ACHN (cell line): ENCODE measurements around the gene ZNF217.
"Not testable (repeated sequence)": the region's sequence is repeated elsewhere in the genome, so short reads cannot be mapped to it uniquely, and the experiment has no call there.

ENCODE experiments used
- DNase-seq: peaks from one replicate; pipeline ENCODE4 v3.0.0-alpha.2; 2015
- in situ Hi-C: cut with HindIII; loops from 2 replicates; pipeline ENCODE4 v1.10.0; 2017; ENCODE audit warnings: low sequenced_read_pairs, low pct_ligation_motif_present, low pct_unique_long_range_greater_than_20kb

The ZNF217 gene

GRCh38 chr20:53589321-53590065, 4.1 kb downstream of the ZNF217 start:
- in situ Hi-C loops, DNase-seq: not testable (repeated sequence)

GRCh38 chr20:53587157-53587703, 6.4 kb downstream of the ZNF217 start:
- DNase-seq, in situ Hi-C loops: not testable (repeated sequence)

DNA sequence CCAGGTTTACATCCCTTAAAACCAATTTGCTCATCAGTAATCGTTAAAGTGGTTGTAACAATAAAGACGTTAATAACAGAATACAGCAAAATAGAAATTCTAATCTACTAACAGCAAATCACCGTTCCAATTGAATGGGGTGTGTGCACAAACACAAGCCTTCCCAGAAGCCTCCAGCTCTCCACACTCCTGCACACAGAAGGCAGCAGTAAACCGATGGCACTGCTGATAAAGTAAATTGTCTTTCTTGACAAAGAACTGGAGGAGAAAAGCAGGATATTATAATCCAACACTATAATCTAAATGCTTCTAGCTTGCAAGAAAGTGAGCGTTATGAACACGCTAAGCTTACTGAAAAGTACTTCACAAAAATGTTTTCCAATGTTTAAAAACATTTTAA, 7.0 kb downstream of the ZNF217 start:
- in situ Hi-C loops = no loop called here
- DNase-seq = no peak

DNA sequence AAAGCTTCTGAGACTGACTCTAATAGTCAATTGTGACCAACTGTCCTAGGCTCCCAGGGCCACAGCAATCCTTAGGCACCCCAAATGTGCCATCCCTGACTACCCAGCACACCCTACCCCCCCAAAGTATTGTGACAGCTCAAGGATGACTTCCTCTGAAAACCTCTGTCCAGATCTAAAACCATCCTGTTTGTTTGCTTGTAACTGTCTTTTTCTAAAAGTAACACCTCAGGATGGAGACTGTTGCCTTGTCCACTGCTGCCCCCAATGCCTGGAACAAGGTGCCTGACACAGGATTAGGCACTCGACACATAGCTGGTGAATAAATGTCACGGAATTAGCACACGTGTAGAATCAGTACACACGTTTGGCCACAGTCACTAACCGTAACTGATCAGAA, 7.7 kb downstream of the ZNF217 start:
- DNase-seq, in situ Hi-C loops: not testable (repeated sequence)

- in situ Hi-C loops, DNase-seq: not testable (repeated sequence)
Measured at GRCh38 chr20:53585004-53585569, 8.6 kb downstream of the ZNF217 start.

DNA sequence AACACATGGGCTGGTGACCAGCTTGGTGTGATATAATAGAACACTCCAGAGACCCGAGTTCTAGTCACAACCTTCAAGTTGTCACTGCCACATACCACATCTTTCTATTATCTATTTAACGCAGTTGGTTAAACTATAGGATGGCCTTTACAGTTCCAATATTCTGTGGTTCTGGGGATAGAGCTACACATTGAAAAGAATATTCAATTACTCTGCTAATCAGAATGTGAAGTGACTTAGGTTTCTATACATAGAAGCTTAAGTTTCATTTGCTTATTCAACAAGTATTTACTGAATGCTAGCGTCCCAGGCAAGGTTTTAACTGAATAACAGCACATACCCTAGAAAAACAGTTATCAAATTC, 9.1 kb downstream of the ZNF217 start:
- in situ Hi-C loops, DNase-seq: not testable (repeated sequence)

- DNase-seq, in situ Hi-C loops: not testable (repeated sequence)
Measured at GRCh38 chr20:53583660-53584549, 9.7 kb downstream of the ZNF217 start.

- in situ Hi-C loops = no loop called here
- DNase-seq = peak; percentile 55
Measured at GRCh38 chr20:53582574-53583351, 10.9 kb downstream of the ZNF217 start.

DNA sequence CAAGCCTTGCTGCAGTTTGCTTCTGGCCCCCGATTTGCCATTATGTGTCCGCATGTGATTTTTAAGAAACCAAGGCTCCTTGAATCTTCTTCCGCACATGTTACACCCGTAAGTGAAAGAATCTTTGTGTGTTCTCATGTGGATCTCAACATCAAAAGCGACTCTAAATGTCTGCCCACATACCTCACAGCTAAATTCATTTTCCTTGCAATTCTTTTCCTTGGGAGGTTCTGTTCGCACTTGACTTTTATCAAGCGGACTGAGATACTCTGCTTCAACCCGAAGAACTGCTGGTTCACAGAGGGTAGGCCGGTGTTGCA, 11.4 kb downstream of the ZNF217 start:
- in situ Hi-C loops = no loop called here
- DNase-seq = no peak

GRCh38 chr20:53581444-53582250, 12.0 kb downstream of the ZNF217 start:
- no peak for DNase-seq
- in situ Hi-C loops = no loop called here

- no peak for DNase-seq
- in situ Hi-C loops = no loop called here
Measured at GRCh38 chr20:53580376-53581111, 13.1 kb downstream of the ZNF217 start.

DNA sequence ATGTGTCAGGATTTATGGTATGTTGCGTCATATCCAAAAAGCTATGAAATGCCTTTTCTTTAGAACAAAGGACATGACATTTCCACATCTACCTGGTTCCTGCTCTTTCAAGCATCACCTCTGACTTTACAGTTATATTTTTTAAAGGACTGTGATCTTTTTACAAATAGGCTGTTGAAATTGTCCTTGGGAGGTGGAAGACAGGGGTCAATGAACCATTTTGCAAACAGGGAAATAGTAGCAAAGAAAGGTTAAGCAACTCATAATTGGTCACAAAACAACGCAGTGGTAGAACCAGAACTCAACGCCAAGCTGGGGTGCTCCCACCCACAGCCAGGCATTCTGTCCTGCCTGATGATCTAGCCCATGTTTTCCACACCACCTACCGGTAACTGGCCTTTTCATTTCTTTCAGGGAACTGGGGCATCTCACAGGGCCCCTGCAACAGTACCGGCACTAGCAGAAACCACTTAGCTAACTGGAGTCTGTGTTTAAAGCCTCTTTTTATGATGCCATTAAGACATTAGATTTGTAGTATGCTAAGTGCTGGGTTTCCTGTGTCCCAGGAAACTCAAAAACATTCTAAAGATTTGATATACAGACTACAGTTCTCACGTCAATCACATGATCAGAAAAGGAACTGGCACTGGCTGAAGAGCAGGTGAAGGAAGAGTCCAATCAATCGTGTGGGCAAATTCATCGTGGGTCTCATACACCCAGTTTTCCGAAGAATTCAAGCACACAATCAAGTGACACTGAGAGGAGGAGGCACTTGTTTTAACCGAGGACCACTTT, 13.9 kb downstream of the ZNF217 start:
- in situ Hi-C loops = no loop called here
- DNase-seq = no peak

DNA sequence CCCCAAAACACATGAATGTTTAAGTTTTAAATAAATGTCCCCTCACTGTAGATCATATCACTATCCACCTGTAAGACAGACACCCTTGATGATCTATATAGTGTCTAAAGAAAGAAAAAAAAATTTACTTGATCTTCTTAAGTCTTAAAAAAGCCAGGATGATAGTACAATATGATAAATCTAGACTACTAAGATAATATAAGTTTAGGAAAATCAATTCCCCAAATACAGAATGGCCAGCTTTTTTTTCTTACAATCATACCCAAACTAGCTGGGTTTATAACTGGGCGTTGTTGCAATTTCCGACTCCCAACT, 14.4 kb downstream of the ZNF217 start:
- in situ Hi-C loops = no loop called here

DNA sequence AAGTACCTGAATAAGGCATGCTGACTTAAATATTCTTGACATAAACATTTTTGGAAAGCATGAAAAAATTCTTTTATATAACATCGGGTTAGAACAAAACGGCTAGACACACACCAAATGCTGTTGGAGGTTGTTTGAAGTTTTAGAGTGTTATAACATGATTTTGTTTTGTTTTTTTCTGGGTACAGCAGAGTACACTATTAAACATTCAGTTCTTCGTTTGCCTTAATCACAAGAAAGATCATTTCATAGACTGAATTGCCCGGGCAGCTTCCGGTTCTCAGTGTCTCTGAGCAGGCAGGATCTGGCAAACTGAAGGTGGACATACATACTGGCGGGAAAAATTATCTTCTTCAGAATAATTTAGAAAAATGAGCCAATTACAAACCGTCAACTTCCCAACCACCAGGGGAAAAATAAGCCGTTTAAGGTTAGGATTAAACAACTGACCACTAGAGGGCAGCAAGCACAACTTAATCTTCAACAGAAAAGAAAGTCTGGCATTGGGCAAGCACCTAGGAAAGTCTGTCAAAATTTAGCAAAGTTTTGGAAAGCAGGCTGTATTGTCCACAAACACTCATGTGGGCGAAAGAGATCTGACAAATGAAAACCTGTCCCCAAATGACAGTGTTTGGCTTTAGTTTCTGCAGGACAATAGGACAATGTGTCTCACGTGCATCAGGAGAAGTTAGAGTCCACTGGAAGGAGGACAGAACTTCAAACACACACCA, 15.0 kb downstream of the ZNF217 start:
- in situ Hi-C loops = no loop called here
- DNase-seq = peak; percentile 80

More for the DNA sequence above, 14.4 kb downstream of the ZNF217 start:
- no peak for DNase-seq

DNA sequence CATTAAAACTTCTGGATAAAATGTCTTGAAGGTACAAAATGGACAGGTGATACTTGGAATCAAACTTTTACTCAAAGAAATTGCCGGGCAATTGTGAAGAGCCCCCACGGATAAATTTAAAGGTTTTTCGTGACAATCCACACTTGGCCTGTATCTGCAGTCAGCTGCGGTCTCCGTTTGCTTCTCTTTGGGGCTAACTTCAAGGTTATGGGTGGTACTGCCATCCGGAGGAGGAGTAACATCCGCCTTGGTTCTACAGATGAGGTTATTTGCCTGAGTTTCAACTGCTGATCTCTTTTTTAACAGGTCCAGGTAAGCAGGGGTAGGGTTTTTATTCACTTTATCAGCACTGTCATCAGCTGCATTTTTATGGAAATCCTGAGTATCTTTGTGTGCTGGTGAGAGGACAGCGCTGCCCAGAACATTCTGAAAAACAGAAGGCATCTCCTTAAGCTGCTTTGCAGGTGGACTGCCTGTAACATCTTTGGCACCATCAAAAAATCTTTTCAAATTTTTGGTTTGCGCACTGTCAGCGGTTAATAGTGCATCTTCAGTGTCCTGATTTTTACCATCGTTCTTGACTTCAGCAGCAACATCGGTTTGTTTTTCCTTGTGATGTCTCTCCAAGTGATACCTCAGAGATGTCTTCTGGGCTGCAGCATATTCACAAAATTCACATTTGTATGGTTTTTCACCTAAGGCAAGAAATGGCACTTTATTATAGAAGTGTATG, 16.9 kb downstream of the ZNF217 start:
- in situ Hi-C loops = no loop called here

More for the DNA sequence above, 16.9 kb downstream of the ZNF217 start:
- DNase-seq = no peak
